SJSA1 (cell line): ENCODE results near the gene URGCP. TPM values are rescaled to one million over a fixed set of nuclear protein-coding genes. Genes with fewer than 3 reads are reported as not detected.

Experiments
- DNase-seq, 2 experiments: peaks; one replicate each; pipeline ENCODE4 v3.0.0-alpha.2; 2015 to 2020; ENCODE audit warnings: low spot score in 2 of 2, low read depth in 1 of 2
- H3K27ac ChIP-seq: fragments of 250-450 bp; sonication (Bioruptor Pico); 2 replicates; pipeline ENCODE4 v1.5.1; 2020; ENCODE audit warnings: mild to moderate bottlenecking, moderate library complexity
- H3K27me3 ChIP-seq: fragments of 250-450 bp; sonication (Bioruptor Pico); replicated peaks from 2 replicates; pipeline ENCODE4 v1.5.1; 2020; ENCODE audit warnings: mild to moderate bottlenecking, moderate library complexity
- H3K36me3 ChIP-seq: fragments of 250-450 bp; sonication (Bioruptor Pico); 2 replicates; pipeline ENCODE4 v1.5.1; 2020; ENCODE audit warnings: mild to moderate bottlenecking
- H3K4me1 ChIP-seq: fragments of 250-450 bp; sonication (Bioruptor Pico); replicated peaks from 2 replicates; pipeline ENCODE4 v1.6.1; 2021; ENCODE audit warnings: mild to moderate bottlenecking
- H3K4me3 ChIP-seq: fragments of 250-450 bp; sonication (Bioruptor Pico); 2 replicates; pipeline ENCODE4 v1.5.1; 2020; ENCODE audit warnings: mild to moderate bottlenecking
- H3K9me3 ChIP-seq: fragments of 250-450 bp; sonication (Bioruptor Pico); replicated peaks from 2 replicates; pipeline ENCODE4 v1.5.1; 2020; ENCODE audit warnings: mild to moderate bottlenecking
- total RNA-seq: library from RNA; depleted of rRNA; stranded (reverse); fragments of >200 nt; shearing (Covaris generic); gene quantifications from 2 replicates; pipeline ENCODE4 v1.2.3, GENCODE V29; 2014

The URGCP gene
- total RNA-seq, 1 experiment from 2014 or later = 20.4 TPM

- Histone ChIP-seq H3K27me3 (no peaks in the 10 kb centered on the region), H3K9me3 (no peaks in the 10 kb centered on the region), H3K4me3 (no peak overlapping the region), H3K4me1 (peaks cover 38% of the 10 kb centered on the region), H3K36me3 (peaks cover 34% of the 10 kb centered on the region), H3K27ac (peak overlapping the region; percentile 30; the same call in 1 of the 2 replicates)
- DNase-seq = no peak
These were observed 33.1 kb downstream of the URGCP start for GRCh38 chr7:43873300-43873699.

DNA sequence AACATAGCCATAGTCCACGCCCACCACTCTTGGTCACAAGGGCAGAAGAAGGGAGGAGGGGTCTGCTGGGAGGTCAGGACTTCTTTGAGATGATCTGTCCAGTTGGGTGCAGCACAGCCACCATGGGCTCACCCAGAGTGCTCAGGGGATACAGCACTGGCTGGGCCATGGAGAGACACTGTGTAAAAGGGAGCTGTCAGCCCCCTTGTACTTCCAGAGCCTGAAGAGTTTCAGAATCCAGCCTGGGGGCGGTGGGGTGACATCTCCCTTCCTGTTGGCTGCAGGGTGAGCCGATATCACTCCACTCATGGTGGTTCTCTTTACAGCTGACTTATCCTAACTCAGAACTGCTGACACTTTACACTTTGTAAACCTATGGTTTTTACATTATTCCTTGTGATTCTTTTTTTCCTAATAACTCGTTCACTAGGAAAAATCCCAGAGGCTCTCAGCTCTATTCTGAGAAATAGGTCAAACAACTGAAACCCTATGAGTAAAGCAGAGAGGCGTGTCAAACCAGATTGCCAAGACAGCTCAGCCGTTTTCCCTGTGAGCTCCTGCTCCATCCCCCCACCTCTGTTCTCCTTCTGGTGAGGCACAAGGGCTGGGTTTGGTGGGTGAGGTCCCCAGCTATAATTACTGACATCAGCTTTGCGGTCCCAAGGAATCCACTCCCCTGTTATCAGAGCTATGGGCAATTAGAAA is 33.8 kb downstream of the URGCP start:
- Histone ChIP-seq H3K9me3 (no peaks in the 10 kb centered on the region), H3K4me3 (no peak overlapping the region), H3K27ac (0 out of 2 replicates have a peak overlapping the region, but pooled peaks have one; percentile 30), H3K27me3 (no peaks in the 10 kb centered on the region), H3K4me1 (peaks cover 43% of the 10 kb centered on the region), H3K36me3 (peaks cover 32% of the 10 kb centered on the region)
- DNase-seq = peak; percentile 34 to 59

DNA sequence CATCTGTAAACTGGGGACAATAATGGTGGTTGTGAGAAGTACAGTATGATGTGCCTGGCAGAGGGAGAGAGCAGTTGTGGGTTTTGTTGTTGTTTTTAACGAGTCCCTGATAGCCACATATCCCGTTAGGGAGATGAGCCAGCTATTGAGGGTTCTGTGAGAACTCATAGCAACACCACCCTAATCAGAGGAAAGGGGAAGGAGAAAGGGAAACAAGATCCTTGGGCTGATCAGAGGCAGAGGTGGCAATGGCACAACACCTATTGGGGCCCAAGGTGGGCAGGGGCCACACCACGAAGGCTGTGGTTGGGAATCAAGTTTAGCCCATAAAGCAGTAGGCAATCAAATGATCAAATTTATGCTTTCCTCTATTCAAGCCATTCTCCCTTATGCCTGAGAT is 35.3 kb downstream of the URGCP start:
- 0 out of 2 replicates have a peak overlapping the region, but pooled peaks have one; percentile 99 for H3K27ac ChIP-seq
- H3K36me3 ChIP-seq = peaks cover 28% of the 10 kb centered on the region
- H3K4me1 ChIP-seq = peaks cover 43% of the 10 kb centered on the region
- no peak for DNase-seq
- H3K27me3 ChIP-seq = no peaks in the 10 kb centered on the region
- H3K4me3 ChIP-seq = no peak overlapping the region
- no peaks in the 10 kb centered on the region for H3K9me3 ChIP-seq

GRCh38 chr7:43870316-43870715 is 36.1 kb downstream of the URGCP start:
- peak overlapping the region; percentile 63 for H3K4me3 ChIP-seq
- no peaks in the 10 kb centered on the region for H3K9me3 ChIP-seq
- peaks cover 26% of the 10 kb centered on the region for H3K36me3 ChIP-seq
- H3K27me3 ChIP-seq = no peaks in the 10 kb centered on the region
- no peak for DNase-seq
- peak overlapping the region; percentile 99 for H3K27ac ChIP-seq
- H3K4me1 ChIP-seq = peaks cover 43% of the 10 kb centered on the region

DNA sequence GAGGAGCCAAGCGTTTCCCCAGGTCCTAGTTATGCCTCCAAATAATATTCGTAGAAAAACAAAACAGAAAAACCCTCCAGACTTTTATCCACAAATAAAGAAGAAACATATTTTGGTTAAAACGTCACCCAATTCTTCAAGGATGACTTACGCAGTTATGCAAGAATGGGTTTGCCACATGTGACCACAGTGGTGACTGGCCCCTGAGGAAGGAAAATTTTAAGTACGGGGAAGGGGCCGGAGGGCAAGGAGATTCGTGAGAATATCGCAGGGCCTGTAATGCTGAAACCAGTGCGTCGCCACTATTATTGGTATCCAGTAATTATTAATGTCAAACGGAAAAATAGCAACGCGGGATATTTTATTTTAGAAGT is 36.5 kb downstream of the URGCP start:
- Histone ChIP-seq H3K27me3 (no peaks in the 10 kb centered on the region), H3K36me3 (peaks cover 26% of the 10 kb centered on the region), H3K9me3 (no peaks in the 10 kb centered on the region), H3K27ac (peak overlapping the region; percentile 99), H3K4me1 (peaks cover 43% of the 10 kb centered on the region), H3K4me3 (peak overlapping the region; percentile 63)
- DNase-seq = peak in 1 of 2 experiments; percentile 75

DNA sequence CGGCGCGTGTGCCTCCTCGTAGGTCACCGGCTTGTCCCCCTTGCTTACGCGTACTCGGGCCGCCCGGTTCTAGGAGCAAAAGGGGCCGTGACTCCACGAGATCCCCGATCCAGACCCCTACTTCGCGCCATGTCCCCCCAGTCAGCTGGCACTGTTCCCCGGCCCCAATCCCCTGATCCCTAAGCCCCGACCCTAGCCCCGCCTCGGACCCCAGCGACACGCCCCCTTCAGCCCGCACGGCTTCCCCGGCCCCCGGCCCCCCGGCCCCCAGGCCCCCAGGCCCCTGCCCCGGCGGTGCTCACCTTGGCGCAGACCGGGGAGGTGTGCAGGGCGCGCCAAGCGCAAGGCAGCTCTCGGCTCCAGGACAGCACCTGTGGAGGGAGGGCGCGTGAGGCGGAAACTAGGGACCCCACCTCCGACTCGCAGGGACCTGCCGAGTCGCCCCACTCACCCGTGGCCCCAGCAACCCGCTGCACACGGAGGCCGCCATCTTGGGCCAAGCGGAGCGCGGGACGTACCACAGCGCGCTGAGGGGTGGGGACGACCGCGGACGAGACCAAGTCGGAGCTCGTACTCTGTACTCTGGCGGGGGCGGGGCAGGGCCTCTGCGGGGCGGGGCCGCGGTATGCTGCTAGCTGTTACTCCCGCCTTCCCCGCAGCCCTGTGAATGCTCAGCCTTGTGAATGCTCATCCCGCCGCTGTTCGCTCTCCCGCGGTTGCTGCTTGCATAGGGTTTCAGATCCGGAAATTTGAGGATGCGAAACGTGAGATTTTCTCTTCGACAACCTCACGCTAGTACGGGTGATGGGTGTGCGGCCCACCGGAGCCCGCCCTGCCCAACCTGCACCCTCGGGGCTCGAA is 37.2 kb downstream of the URGCP start, which contains the start of gene MRPS24:
Gene MRPS24 (minus strand): TSS at position 512 of the 861 bp plus-strand sequence. CDS start 22 bp downstream, at position 490.
- H3K4me1 ChIP-seq = peaks cover 43% of the 10 kb centered on the region
- peak; percentile 85 to 95 for DNase-seq
- peak within 1 kb of the TSS; percentile 99 for H3K27ac ChIP-seq
- H3K4me3 ChIP-seq = peak within 1 kb of the TSS; percentile 63
- no peaks in the 10 kb centered on the region for H3K9me3 ChIP-seq
- H3K36me3 ChIP-seq = peaks cover 26% of the 10 kb centered on the region
- no peaks in the 10 kb centered on the region for H3K27me3 ChIP-seq

GRCh38 chr7:43868681-43869005 is 37.8 kb downstream of the URGCP start:
- Histone ChIP-seq H3K27me3 (no peaks in the 10 kb centered on the region), H3K27ac (no peak overlapping the region), H3K36me3 (peaks cover 26% of the 10 kb centered on the region), H3K4me1 (peaks cover 39% of the 10 kb centered on the region), H3K4me3 (peak overlapping the region; percentile 63), H3K9me3 (no peaks in the 10 kb centered on the region)
- no peak for DNase-seq

- no peak for DNase-seq
- H3K27ac ChIP-seq = no peak overlapping the region
- H3K36me3 ChIP-seq = peaks cover 26% of the 10 kb centered on the region
- no peaks in the 10 kb centered on the region for H3K9me3 ChIP-seq
- H3K27me3 ChIP-seq = no peaks in the 10 kb centered on the region
- peak overlapping the region; percentile 63 for H3K4me3 ChIP-seq
- peaks cover 34% of the 10 kb centered on the region for H3K4me1 ChIP-seq
These were observed 38.2 kb downstream of the URGCP start for GRCh38 chr7:43868181-43868580.

DNA sequence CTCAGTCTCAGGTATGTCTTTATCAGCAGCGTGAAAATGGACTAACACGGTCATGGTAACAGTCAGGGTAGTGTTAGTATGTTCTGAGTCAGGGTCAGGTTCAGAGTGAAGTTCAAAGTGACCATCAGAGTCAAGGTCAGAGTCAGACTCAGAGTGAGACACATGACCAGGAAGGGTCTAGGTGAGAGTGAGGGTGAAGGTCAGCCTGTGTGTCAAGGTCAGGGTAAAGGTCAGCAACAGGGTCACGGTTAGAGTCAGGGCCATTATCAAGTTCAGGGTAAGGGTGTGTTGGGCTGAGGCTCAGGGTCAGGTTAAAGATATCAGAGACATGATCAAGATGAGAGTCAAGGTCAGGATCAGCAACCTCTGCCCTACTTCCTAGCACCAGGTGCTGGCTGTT is 41.1 kb downstream of the URGCP start:
- Histone ChIP-seq H3K4me3 (no peak overlapping the region), H3K27ac (no peak overlapping the region), H3K27me3 (no peaks in the 10 kb centered on the region), H3K9me3 (no peaks in the 10 kb centered on the region), H3K4me1 (peaks cover 12% of the 10 kb centered on the region), H3K36me3 (peaks cover 26% of the 10 kb centered on the region)
- DNase-seq = no peak

GRCh38 chr7:43864126-43864525 is 42.3 kb downstream of the URGCP start:
- Histone ChIP-seq H3K27me3 (no peaks in the 10 kb centered on the region), H3K4me1 (peaks cover 7% of the 10 kb centered on the region; the same call in 1 of the 2 replicates), H3K9me3 (no peaks in the 10 kb centered on the region), H3K27ac (no peak overlapping the region), H3K36me3 (peaks cover 26% of the 10 kb centered on the region), H3K4me3 (no peak overlapping the region)
- no peak for DNase-seq

DNA sequence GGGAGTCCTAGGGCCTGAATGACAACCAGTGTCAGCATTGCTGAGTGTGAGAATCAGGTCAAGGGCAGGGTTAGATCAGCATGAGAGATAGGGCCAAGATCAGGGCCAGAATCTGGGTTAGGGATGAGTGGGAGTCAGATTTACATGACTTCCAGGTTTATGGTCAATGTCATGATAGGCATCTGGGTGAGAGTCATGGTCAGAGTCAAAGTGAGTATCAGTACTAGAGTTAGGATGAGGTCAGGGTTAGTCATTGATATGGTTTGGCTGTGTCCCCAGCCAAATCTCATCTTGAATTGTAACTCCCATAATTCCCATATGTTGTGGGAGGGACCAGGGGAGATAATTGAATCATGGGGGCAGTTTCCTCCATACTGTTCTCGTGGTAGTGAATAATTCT is 49.4 kb downstream of the URGCP start:
- no peak for DNase-seq
- no peaks in the 10 kb centered on the region for H3K27me3 ChIP-seq
- H3K4me1 ChIP-seq = no peaks in the 10 kb centered on the region
- H3K9me3 ChIP-seq = no peaks in the 10 kb centered on the region
- H3K4me3 ChIP-seq = no peak overlapping the region
- no peaks in the 10 kb centered on the region for H3K36me3 ChIP-seq
- H3K27ac ChIP-seq = no peak overlapping the region

- no peak overlapping the region for H3K4me3 ChIP-seq
- no peaks in the 10 kb centered on the region for H3K9me3 ChIP-seq
- H3K36me3 ChIP-seq = no peaks in the 10 kb centered on the region
- no peak overlapping the region for H3K27ac ChIP-seq
- no peak for DNase-seq
- no peaks in the 10 kb centered on the region for H3K27me3 ChIP-seq
- H3K4me1 ChIP-seq = no peaks in the 10 kb centered on the region
These were observed 50.1 kb downstream of the URGCP start for GRCh38 chr7:43856316-43856715.

GRCh38 chr7:43855176-43855575 is 51.2 kb downstream of the URGCP start:
- DNase-seq = no peak
- no peak overlapping the region for H3K27ac ChIP-seq
- H3K36me3 ChIP-seq = no peaks in the 10 kb centered on the region
- H3K4me1 ChIP-seq = no peaks in the 10 kb centered on the region; the same call in 1 of the 2 replicates
- no peaks in the 10 kb centered on the region for H3K27me3 ChIP-seq
- no peak overlapping the region for H3K4me3 ChIP-seq
- H3K9me3 ChIP-seq = no peaks in the 10 kb centered on the region

GRCh38 chr7:43851805-43852204 is 54.6 kb downstream of the URGCP start:
- no peaks in the 10 kb centered on the region for H3K9me3 ChIP-seq
- no peaks in the 10 kb centered on the region for H3K27me3 ChIP-seq
- H3K4me3 ChIP-seq = no peak overlapping the region
- no peaks in the 10 kb centered on the region for H3K36me3 ChIP-seq
- DNase-seq = no peak
- no peaks in the 10 kb centered on the region; the same call in 1 of the 2 replicates for H3K4me1 ChIP-seq
- no peak overlapping the region for H3K27ac ChIP-seq
